GM21528 (cell line): ENCODE measurements around the gene NUP93.
A peak's percentile ranks its signal among the peaks of the same experiment; 100 is the strongest.

Source experiments
- ATAC-seq: cut with Tn5 transposase; IDR thresholded peaks from one replicate; pipeline ENCODE4 v1.9.1; 2021; ENCODE audit warnings: mild to moderate bottlenecking, moderate library complexity; ENCODE audit not compliant: unreplicated experiment, low FRiP score

NUP93 gene

DNA sequence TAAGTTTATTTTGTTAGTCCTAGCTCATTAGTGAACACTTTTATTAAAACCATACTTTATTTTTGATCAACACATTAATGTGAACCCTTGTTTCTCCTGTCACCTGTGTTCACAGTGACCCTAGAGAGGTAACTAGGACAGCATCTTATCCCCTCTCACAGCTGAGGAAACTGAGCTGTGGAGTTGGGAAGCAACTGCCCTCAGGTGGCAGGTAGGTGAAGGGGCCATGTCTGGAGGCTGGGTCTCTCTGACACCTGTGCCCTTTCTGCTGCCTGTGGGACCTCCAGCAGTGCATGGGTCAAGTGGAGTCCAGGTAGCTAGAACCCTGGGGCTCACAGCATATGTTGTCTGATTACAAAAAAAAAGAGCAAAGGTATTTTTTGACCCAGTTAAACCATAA is 112.2 kb downstream of the NUP93 start:
- no peak for ATAC-seq

GRCh38 chr16:56844056-56844455 is 114.1 kb downstream of the NUP93 start:
- ATAC-seq = no peak

GRCh38 chr16:56847173-56847910 is 117.4 kb downstream of the NUP93 start:
- no peak for ATAC-seq

- ATAC-seq = no peak
These were observed 118.4 kb downstream of the NUP93 start for GRCh38 chr16:56848029-56848936.

DNA sequence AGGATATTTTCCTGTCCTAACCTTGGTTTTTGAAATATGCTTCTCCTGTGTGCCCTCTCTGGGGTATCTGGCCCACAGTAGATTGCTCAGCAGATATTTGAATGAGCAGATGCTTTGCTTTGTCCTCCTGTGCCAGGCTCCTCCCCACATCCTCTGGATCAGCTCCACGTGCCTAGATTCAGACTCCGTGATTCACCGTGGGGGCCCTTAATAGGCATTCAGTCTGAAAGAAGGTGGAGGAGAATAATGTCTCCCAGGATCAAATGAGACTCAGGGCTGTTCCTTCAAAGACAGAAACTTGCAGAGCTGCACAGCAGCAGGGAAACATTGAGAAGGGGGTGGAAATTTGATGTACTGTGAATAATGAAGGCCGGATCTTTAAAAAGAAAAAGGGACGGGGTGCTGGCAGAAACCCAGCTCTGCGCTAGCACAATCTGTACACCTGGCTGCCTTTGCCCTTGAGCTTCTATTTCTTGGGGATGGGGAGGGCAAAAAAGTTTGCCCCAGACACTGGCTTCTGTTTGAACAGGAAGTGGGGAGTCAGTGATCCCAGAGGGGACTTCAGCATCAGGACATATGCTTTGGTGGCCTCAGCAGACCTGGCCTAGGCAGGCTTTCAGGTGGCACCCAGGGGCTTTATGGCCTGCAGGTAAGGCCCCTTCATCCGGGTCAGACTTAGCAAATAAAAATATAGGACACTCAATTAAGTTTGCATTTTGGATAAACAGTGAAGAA is 119.2 kb downstream of the NUP93 start:
- ATAC-seq = no peak

DNA sequence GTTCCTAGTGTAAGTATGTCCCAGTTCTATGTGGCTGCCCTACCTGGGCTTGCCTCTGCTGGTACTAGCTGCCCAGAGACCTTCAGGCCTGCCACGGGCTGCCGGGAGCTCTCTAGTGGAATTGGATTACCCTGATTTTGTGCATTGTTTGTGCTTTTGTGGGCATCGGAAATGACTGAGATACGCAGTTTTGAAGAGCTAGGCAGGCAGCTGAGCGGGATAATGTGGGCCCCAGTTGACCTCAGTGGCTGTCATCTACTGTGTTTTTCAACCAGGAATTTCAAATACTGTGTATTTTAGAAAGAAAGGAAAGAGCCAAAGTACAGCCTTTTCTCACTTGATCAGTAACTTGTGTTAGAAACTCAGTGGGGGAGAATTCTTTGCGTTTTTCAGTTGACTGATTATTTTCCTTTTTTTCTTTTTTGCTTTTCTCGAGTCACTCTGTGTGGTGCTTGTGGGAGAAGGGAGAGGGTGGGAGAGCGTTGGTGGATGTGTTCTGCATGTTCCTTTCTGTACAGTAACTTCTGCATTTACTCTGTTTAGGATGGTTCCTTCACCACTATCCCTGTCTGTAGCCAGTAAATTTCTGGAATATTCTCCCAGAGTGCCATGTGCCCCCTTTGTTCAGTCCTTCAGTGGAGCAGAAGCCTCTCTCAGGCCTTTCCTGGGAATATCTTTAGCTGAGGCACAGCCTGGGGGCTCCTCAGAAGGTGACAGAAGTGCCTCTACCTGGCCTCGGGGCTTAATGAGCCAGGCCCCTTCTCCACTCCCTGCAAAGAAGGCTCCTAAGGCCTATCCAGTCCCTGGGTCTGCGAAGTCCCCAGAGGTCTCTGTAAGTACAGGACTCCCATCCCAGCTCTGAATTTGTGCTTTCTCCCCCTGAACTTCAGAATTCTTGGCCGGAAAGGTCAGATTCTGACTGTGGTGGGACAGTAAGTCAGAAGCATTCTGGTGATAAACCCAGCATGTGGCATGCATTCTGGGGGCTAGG is 120.1 kb downstream of the NUP93 start:
- no peak for ATAC-seq

- no peak for ATAC-seq
These were observed 121.9 kb downstream of the NUP93 start for GRCh38 chr16:56851671-56852400.

DNA sequence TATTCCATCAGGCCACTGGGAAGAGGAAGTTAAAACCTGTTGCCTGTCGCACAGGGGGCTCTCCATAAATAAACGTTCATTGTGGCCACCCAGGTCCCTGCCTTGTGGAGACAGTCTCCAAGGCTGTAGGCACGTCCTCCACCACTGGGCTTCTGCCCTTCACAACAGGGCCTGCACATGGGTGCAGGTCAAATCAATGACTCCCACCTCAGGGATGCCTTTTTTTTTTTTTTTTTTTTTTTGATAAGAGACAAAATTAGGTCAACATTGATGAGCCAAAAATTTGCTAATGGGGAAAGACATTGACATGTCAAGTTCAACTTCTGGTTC is 122.4 kb downstream of the NUP93 start:
- no peak for ATAC-seq

DNA sequence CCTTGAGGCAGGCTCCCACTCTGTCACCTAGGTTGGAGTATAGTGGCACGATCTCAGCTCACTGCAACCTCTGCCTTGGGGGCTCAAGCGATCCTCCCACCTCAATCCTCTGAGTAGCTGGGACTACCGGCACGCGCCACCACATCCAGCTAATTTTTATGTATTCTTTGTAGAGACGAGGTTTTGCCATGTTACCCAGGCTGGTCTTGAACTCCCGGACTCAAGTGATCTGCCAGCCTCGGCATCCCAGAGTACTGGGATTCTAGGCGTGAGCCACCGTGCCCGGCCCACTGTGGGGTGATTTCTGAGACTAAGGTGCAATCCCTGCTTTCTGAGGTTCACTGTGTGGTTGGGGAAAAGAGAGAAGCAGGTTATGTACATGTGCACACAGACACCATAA is 123.0 kb downstream of the NUP93 start:
- ATAC-seq = no peak

GRCh38 chr16:56855201-56855600 is 125.3 kb downstream of the NUP93 start:
- no peak for ATAC-seq

GRCh38 chr16:56855946-56856345 is 126.0 kb downstream of the NUP93 start:
- no peak for ATAC-seq

DNA sequence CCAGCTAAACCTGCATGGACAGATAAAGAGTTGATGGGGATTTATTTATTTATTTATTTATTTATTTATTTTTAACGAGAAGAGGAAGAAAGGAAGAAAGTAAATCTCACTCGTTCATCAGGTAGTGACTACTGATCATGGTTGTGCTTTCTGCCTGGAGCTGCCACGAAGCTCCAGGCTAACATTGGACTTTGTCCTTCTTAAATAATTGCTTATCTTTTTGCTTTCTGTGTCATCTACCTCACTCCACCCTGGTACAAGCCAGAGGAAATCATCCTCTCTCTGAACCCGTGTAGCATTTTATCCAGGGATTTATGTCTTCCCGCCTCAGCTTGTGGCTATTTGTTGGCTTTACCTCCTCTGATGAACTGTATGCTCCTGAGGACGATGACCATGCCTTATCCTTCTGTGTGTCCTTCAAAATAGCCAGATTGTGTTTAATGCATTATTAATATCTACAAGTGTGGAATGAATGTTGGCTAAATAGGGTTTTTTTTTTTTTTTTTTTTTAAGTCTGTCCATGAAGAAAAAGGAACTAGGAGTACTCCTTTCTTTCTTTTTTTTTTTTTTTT is 127.0 kb downstream of the NUP93 start:
- ATAC-seq = no peak

- no peak for ATAC-seq
These were observed 128.4 kb downstream of the NUP93 start for GRCh38 chr16:56858374-56858773.

GRCh38 chr16:56859636-56860035 is 129.7 kb downstream of the NUP93 start:
- ATAC-seq = no peak

- ATAC-seq = peak; percentile 73
These were observed 130.5 kb downstream of the NUP93 start for GRCh38 chr16:56860226-56861020.

DNA sequence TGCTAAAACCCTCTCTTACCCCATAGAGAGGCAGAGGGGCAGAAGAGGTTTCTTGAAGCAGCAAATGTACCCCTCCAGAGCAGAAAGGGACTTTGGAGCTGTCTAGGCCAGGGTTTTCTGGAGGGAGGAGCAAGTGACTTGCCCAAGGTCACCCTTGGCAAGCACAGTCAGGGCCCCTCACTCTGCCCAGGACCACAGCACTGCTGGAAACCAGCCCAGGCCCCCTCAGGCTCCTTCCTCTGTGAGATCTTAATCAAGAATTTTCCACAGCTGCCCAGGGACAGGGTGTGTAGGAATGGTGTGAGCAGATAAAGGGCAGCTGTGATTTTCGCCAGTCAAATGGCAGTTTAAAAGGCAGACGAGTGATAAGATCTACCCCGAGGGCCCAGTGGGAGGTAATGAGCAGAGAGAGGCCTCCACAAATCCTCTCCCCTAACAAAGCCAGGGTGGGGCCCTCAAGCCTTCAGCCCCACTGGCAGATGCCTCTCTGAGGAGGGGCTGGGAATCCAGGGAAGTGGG is 131.2 kb downstream of the NUP93 start:
- ATAC-seq = no peak

- no peak for ATAC-seq
These were observed 131.8 kb downstream of the NUP93 start for GRCh38 chr16:56861756-56862155.

GRCh38 chr16:56862776-56863175 is 132.8 kb downstream of the NUP93 start:
- no peak for ATAC-seq
